SK-N-SH treated with all-trans-retinoic acid at 6 μM for 48 hours (cell line): Measurements from ENCODE around the gene COL23A1.

Experiments used
- ATAC-seq: fragments of 200-7000 bp; cut with Tn5 transposase; 3 replicates; pipeline ENCODE4 v1.9.1; 2020; ENCODE audit warnings: mild to moderate bottlenecking, moderate library complexity
- ARNTL ChIP-seq: fragments of 450-650 bp; formaldehyde crosslinking; IDR thresholded peaks from 2 replicates; pipeline ENCODE4 v1.5.0; 2020; ENCODE audit warnings: low read depth, mild to moderate bottlenecking, moderate library complexity, borderline replicate concordance
- BACH2 ChIP-seq: fragments of 250-450 bp; sonication (Bioruptor Pico); IDR thresholded peaks from 2 replicates; pipeline ENCODE4 v1.9.0; 2021; ENCODE audit warnings: mild to moderate bottlenecking, borderline replicate concordance
- CSDC2 ChIP-seq: fragments of 250-450 bp; sonication (Bioruptor Pico); IDR thresholded peaks from 2 replicates; pipeline ENCODE4 v1.5.0; 2020; ENCODE audit warnings: mild to moderate bottlenecking, moderate library complexity
- ESRRG ChIP-seq: fragments of 250-450 bp; sonication (Bioruptor Pico); IDR thresholded peaks from 2 replicates; pipeline ENCODE4 v1.6.1; 2021; ENCODE audit warnings: mild to moderate bottlenecking
- ISL1 ChIP-seq: fragments of 250-450 bp; sonication (Bioruptor Pico); IDR thresholded peaks from 2 replicates; pipeline ENCODE4 v2.1.2; 2022; ENCODE audit warnings: mild to moderate bottlenecking, moderate library complexity
- OSR1 ChIP-seq: fragments of 250-450 bp; sonication (Bioruptor Pico); IDR thresholded peaks from 2 replicates; pipeline ENCODE4 v1.8.0; 2022; ENCODE audit warnings: moderate library complexity, mild to moderate bottlenecking, inconsistent platforms
- PPARA ChIP-seq: fragments of 250-450 bp; sonication (Bioruptor Pico); IDR thresholded peaks from 2 replicates; pipeline ENCODE4 v1.5.0; 2020; ENCODE audit warnings: mild to moderate bottlenecking, borderline replicate concordance
- RARB ChIP-seq: fragments of 250-450 bp; sonication (Bioruptor Pico); IDR thresholded peaks from 2 replicates; pipeline ENCODE4 v1.8.0; 2021; ENCODE audit warnings: mild to moderate bottlenecking, moderate library complexity
- TCF4 ChIP-seq: fragments of 250-450 bp; sonication (Bioruptor Pico); IDR thresholded peaks from 2 replicates; pipeline ENCODE4 v1.8.0; 2021; ENCODE audit warnings: mild to moderate bottlenecking, moderate library complexity, borderline replicate concordance
- TOX ChIP-seq: fragments of 250-450 bp; sonication (Bioruptor Pico); IDR thresholded peaks from 2 replicates; pipeline ENCODE4 v1.8.0; 2021; ENCODE audit warnings: mild to moderate bottlenecking, moderate library complexity, borderline replicate concordance
- ZC3H10 ChIP-seq: fragments of 250-450 bp; sonication (Bioruptor Pico); IDR thresholded peaks from 2 replicates; pipeline ENCODE4 v1.5.1; 2021; ENCODE audit warnings: mild to moderate bottlenecking, moderate library complexity
- ZFP30 ChIP-seq: fragments of 450-650 bp; formaldehyde crosslinking; IDR thresholded peaks from 2 replicates; pipeline ENCODE4 v1.5.0; 2022; ENCODE audit warnings: mild to moderate bottlenecking, moderate library complexity
- ZNF565 ChIP-seq: fragments of 450-650 bp; formaldehyde crosslinking; conservative IDR thresholded peaks from 2 replicates; pipeline ENCODE4 v1.5.0; 2020; ENCODE audit warnings: low read depth, mild to moderate bottlenecking, moderate library complexity
- ZNF70 ChIP-seq: fragments of 450-650 bp; formaldehyde crosslinking; IDR thresholded peaks from 2 replicates; pipeline ENCODE4 v1.5.0; 2020; ENCODE audit warnings: mild to moderate bottlenecking, moderate library complexity
- TF ChIP-seq, protein P1 (sequence below): fragments of 250-450 bp; sonication (Bioruptor Pico); IDR thresholded peaks from 2 replicates; pipeline ENCODE4 v1.8.0; 2020; ENCODE audit warnings: mild to moderate bottlenecking, moderate library complexity, borderline replicate concordance
- TF ChIP-seq, protein P2 (sequence below): fragments of 250-450 bp; sonication (Bioruptor Pico); IDR thresholded peaks from 2 replicates; pipeline ENCODE4 v1.5.1; 2020; ENCODE audit warnings: low read depth, mild to moderate bottlenecking, moderate library complexity
- TF ChIP-seq, protein P3 (sequence below): fragments of 250-450 bp; sonication (Bioruptor Pico); IDR thresholded peaks from 2 replicates; pipeline ENCODE4 v1.8.0; 2021; ENCODE audit warnings: low read depth, mild to moderate bottlenecking, moderate library complexity, borderline replicate concordance
- TF ChIP-seq, protein P4 (sequence below): fragments of 250-450 bp; sonication (Bioruptor Pico); IDR thresholded peaks from 2 replicates; pipeline ENCODE4 v1.5.1; 2021; ENCODE audit warnings: mild to moderate bottlenecking, moderate library complexity
- TF ChIP-seq, protein P5 (sequence below): fragments of 250-450 bp; sonication (Bioruptor Pico); IDR thresholded peaks from 2 replicates; pipeline ENCODE4 v1.5.0; 2020; ENCODE audit warnings: mild to moderate bottlenecking, moderate library complexity

COL23A1 gene

DNA sequence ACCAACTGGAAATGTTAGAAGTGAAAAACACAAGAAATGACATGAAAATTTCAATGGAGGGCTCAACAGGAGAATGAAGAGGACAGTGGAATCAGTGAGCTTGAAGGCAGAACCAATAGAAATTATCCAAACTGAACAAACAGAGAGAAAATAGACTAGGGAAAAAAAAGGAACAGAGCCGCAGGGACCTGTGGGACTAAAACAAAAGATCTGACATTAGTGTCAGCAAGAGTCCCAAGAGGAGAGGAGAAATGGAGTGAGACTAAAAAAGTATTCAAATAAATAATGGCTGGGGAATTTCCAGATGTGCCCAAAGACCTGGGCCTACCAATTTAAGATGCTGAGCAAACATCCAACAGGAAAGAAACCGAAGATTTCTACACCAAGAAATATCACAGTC lies 182.5 kb downstream of the COL23A1 start:
- TF ChIP-seq, protein P1, sequence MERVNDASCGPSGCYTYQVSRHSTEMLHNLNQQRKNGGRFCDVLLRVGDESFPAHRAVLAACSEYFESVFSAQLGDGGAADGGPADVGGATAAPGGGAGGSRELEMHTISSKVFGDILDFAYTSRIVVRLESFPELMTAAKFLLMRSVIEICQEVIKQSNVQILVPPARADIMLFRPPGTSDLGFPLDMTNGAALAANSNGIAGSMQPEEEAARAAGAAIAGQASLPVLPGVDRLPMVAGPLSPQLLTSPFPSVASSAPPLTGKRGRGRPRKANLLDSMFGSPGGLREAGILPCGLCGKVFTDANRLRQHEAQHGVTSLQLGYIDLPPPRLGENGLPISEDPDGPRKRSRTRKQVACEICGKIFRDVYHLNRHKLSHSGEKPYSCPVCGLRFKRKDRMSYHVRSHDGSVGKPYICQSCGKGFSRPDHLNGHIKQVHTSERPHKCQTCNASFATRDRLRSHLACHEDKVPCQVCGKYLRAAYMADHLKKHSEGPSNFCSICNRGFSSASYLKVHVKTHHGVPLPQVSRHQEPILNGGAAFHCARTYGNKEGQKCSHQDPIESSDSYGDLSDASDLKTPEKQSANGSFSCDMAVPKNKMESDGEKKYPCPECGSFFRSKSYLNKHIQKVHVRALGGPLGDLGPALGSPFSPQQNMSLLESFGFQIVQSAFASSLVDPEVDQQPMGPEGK (CRISPR knock-in tag): no peak
- no peak for TF ChIP-seq ZNF70
- no peak for TF ChIP-seq ISL1
- TF ChIP-seq CSDC2 (CRISPR knock-in tag): no peak
- TF ChIP-seq ZNF565: no peak
- no peak for ATAC-seq

DNA sequence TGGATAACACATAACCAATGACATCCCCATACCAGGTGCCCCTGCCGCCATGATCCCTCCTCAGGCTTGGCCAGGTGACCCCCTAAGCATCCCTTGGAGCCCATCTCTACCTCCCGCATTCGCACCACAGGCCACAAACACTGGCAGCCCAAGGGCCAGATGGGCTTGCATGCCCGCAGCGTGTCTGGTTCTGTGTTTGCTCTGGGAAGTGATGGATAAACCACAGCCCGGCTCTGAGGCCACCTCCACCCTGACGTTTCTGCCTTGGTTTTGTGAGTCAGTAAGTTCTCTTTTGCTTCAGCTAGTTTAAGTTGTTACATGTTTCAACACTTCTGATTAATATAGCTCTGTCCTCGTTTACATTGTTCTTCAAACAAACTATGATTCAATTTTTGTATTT lies 185.2 kb downstream of the COL23A1 start:
- ATAC-seq: no peak
- TF ChIP-seq PPARA (CRISPR knock-in tag) (no peak), TOX (CRISPR knock-in tag) (no peak)
- TF ChIP-seq, protein P2, sequence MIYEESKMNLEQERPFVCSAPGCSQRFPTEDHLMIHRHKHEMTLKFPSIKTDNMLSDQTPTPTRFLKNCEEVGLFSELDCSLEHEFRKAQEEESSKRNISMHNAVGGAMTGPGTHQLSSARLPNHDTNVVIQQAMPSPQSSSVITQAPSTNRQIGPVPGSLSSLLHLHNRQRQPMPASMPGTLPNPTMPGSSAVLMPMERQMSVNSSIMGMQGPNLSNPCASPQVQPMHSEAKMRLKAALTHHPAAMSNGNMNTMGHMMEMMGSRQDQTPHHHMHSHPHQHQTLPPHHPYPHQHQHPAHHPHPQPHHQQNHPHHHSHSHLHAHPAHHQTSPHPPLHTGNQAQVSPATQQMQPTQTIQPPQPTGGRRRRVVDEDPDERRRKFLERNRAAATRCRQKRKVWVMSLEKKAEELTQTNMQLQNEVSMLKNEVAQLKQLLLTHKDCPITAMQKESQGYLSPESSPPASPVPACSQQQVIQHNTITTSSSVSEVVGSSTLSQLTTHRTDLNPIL (CRISPR knock-in tag): no peak
- TF ChIP-seq, protein P3, sequence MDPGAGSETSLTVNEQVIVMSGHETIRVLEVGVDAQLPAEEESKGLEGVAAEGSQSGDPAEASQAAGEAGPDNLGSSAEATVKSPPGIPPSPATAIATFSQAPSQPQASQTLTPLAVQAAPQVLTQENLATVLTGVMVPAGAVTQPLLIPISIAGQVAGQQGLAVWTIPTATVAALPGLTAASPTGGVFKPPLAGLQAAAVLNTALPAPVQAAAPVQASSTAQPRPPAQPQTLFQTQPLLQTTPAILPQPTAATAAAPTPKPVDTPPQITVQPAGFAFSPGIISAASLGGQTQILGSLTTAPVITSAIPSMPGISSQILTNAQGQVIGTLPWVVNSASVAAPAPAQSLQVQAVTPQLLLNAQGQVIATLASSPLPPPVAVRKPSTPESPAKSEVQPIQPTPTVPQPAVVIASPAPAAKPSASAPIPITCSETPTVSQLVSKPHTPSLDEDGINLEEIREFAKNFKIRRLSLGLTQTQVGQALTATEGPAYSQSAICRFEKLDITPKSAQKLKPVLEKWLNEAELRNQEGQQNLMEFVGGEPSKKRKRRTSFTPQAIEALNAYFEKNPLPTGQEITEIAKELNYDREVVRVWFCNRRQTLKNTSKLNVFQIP (CRISPR knock-in tag): no peak
- TF ChIP-seq, protein P4, sequence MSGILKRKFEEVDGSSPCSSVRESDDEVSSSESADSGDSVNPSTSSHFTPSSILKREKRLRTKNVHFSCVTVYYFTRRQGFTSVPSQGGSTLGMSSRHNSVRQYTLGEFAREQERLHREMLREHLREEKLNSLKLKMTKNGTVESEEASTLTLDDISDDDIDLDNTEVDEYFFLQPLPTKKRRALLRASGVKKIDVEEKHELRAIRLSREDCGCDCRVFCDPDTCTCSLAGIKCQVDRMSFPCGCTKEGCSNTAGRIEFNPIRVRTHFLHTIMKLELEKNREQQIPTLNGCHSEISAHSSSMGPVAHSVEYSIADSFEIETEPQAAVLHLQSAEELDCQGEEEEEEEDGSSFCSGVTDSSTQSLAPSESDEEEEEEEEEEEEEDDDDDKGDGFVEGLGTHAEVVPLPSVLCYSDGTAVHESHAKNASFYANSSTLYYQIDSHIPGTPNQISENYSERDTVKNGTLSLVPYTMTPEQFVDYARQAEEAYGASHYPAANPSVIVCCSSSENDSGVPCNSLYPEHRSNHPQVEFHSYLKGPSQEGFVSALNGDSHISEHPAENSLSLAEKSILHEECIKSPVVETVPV: no peak

DNA sequence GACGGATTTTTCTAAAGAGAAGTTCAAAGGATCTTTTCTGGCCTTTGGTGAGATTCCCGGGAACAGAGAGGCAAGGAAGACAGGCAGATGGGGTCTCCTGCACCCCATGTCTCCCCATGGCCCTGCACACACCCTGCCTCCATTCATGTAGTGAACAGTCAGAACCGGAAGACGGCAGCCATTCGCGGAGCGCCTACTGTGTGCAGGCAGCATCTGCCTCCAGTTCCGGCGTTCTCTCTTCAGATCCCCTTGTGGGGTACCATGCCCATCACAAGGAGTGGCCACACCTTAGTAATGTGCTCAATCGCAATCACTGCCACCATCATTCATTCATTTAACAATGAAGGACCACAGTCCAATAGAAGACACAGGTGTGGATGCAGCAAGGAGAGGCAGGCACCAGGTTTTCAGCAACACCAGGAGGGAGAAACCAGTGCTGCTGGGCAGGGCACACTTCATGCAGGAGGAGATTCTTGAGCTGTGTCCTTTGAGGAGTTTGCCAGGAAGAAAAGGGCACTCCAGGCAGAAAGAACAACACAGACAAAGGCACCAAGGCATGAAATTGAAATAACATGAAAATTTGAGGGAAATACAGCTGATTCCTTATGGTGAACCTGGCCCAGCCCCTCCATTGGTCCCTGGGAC lies 186.1 kb downstream of the COL23A1 start:
- no peak for ATAC-seq

More for the DNA sequence above, 186.1 kb downstream of the COL23A1 start:
- TF ChIP-seq, protein P2 (CRISPR knock-in tag): no peak
- TF ChIP-seq ARNTL (CRISPR knock-in tag) (no peak), OSR1 (CRISPR knock-in tag) (no peak), PPARA (CRISPR knock-in tag) (no peak), ZFP30 (CRISPR knock-in tag) (no peak), TOX (CRISPR knock-in tag) (no peak), ZC3H10 (CRISPR knock-in tag) (no peak), ZNF565 (no peak), CSDC2 (CRISPR knock-in tag) (no peak), BACH2 (CRISPR knock-in tag) (no peak), ESRRG (CRISPR knock-in tag) (no peak), ISL1 (no peak), TCF4 (CRISPR knock-in tag) (no peak), ZNF70 (no peak), RARB (CRISPR knock-in tag) (no peak)
- TF ChIP-seq, protein P5, sequence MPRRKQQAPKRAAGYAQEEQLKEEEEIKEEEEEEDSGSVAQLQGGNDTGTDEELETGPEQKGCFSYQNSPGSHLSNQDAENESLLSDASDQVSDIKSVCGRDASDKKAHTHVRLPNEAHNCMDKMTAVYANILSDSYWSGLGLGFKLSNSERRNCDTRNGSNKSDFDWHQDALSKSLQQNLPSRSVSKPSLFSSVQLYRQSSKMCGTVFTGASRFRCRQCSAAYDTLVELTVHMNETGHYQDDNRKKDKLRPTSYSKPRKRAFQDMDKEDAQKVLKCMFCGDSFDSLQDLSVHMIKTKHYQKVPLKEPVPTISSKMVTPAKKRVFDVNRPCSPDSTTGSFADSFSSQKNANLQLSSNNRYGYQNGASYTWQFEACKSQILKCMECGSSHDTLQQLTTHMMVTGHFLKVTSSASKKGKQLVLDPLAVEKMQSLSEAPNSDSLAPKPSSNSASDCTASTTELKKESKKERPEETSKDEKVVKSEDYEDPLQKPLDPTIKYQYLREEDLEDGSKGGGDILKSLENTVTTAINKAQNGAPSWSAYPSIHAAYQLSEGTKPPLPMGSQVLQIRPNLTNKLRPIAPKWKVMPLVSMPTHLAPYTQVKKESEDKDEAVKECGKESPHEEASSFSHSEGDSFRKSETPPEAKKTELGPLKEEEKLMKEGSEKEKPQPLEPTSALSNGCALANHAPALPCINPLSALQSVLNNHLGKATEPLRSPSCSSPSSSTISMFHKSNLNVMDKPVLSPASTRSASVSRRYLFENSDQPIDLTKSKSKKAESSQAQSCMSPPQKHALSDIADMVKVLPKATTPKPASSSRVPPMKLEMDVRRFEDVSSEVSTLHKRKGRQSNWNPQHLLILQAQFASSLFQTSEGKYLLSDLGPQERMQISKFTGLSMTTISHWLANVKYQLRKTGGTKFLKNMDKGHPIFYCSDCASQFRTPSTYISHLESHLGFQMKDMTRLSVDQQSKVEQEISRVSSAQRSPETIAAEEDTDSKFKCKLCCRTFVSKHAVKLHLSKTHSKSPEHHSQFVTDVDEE (CRISPR knock-in tag): no peak
- TF ChIP-seq, protein P4: no peak
- TF ChIP-seq, all 23 proteins: peak for 0
